Right ventricle myocardium superior (tissue), 1 donor: Measurements from ENCODE around the gene SIRT6. TPM values are rescaled to one million over a fixed set of nuclear protein-coding genes. Genes with fewer than 3 reads are reported as not detected.

Experiments
- total RNA-seq: library from RNA; stranded (reverse); fragmentation: NEBNext Ultra II Directional; extraction: Animal tissue kit (Norgen Biotek cat#: 25700); gene quantifications from one replicate; pipeline ENCODE4 v1.2.1, GENCODE V29; 2021
- donor health status: DM: no; HTN: yes; CAD: no; lungs with severe emphysema.

Gene SIRT6
- total RNA-seq, 1 donor from 2014 or later = 9.4 TPM

Other genes with a start within 250 kb of the SIRT6 start
- 589 TPM for gene NMRK2, start 249.5 kb downstream of the SIRT6 start, total RNA-seq
- 70.5 TPM for gene DAPK3, start 211.5 kb downstream of the SIRT6 start, total RNA-seq
- gene EEF2, start 197.1 kb downstream of the SIRT6 start, total RNA-seq = 1,974 TPM
- gene PIAS4, start 174.8 kb downstream of the SIRT6 start, total RNA-seq = 16.7 TPM
- gene ZBTB7A, start 115.7 kb downstream of the SIRT6 start, total RNA-seq = 31.4 TPM
- gene MAP2K2, start 58.4 kb downstream of the SIRT6 start, total RNA-seq = 136 TPM
- not detected for gene CREB3L3, start 28.9 kb downstream of the SIRT6 start, total RNA-seq
- 0.08 TPM for gene ANKRD24, start 126 bp upstream of the SIRT6 start, total RNA-seq
- 0.51 TPM for gene EBI3, start 47.0 kb upstream of the SIRT6 start, total RNA-seq
- gene YJU2, start 64.5 kb upstream of the SIRT6 start, total RNA-seq = 7.8 TPM
- not detected for gene SHD, start 96.7 kb upstream of the SIRT6 start, total RNA-seq
- 0.24 TPM for gene TMIGD2, start 119.8 kb upstream of the SIRT6 start, total RNA-seq
- gene FSD1, start 122.0 kb upstream of the SIRT6 start, total RNA-seq = not detected
- 1.6 TPM for gene STAP2, start 156.3 kb upstream of the SIRT6 start, total RNA-seq
- gene MPND, start 161.0 kb upstream of the SIRT6 start, total RNA-seq = 16.6 TPM
- gene SH3GL1, start 218.0 kb upstream of the SIRT6 start, total RNA-seq = 18.6 TPM
- 5.4 TPM for gene CHAF1A, start 220.1 kb upstream of the SIRT6 start, total RNA-seq